ENCODE measurements around the gene ALAS1. TPM values are rescaled to one million over a fixed set of nuclear protein-coding genes. Genes with fewer than 3 reads are reported as not detected.

Gene ALAS1
- total and polyA plus RNA-seq, 2 of the 13 experiments (the other 11 are each of a cell fraction or from before 2014, with no cell fraction given): 36.0 to 43.2 TPM

DNA sequence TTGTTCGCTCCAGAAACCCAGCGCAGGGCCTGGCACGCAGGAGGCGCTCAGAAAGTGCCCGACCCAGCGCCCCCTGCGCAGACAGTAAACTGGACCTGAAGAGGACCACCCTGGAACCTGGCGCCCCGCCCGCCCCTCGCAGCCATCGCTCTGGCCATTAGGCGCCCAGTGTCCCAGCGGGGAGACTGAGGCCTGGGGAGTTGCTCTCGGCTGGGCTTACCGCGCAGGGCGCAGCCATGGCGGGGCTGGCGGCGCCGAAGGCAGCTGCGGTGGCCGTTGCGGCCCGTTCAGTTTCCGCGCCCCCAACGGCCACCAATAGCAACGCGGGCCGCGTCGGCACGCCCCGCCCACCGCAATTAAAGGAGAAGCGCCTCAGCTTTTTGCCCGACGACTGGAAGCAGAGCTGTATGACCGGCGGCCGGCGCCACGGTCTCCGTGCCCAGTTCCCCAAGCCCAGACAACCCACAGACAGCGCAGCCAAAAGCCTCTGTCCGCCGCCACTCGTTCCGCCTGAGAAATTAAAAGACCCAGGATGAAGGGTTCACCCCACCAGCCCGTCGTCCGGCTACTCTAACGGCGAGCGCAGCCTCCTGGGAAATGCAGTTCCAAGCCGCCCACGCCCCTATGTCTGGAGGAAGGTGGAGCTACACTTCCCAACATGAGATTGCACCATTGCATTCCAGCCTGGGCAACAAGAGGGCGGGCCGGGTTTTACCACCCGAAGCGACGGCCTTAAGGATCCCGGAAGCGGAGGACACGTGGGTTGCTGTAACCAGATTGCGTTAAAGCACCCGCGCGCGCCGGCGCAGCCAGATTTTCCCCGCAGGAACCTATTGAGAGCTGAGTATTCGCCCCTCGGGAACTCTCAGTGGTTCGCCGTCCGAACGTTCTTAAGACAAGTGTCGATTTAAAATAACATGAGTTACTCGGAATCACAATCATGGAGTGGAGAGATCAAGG, 43.5 kb upstream of the ALAS1 start, which contains the start of gene POC1A (continued):
- TF ChIP-seq, protein P1, sequence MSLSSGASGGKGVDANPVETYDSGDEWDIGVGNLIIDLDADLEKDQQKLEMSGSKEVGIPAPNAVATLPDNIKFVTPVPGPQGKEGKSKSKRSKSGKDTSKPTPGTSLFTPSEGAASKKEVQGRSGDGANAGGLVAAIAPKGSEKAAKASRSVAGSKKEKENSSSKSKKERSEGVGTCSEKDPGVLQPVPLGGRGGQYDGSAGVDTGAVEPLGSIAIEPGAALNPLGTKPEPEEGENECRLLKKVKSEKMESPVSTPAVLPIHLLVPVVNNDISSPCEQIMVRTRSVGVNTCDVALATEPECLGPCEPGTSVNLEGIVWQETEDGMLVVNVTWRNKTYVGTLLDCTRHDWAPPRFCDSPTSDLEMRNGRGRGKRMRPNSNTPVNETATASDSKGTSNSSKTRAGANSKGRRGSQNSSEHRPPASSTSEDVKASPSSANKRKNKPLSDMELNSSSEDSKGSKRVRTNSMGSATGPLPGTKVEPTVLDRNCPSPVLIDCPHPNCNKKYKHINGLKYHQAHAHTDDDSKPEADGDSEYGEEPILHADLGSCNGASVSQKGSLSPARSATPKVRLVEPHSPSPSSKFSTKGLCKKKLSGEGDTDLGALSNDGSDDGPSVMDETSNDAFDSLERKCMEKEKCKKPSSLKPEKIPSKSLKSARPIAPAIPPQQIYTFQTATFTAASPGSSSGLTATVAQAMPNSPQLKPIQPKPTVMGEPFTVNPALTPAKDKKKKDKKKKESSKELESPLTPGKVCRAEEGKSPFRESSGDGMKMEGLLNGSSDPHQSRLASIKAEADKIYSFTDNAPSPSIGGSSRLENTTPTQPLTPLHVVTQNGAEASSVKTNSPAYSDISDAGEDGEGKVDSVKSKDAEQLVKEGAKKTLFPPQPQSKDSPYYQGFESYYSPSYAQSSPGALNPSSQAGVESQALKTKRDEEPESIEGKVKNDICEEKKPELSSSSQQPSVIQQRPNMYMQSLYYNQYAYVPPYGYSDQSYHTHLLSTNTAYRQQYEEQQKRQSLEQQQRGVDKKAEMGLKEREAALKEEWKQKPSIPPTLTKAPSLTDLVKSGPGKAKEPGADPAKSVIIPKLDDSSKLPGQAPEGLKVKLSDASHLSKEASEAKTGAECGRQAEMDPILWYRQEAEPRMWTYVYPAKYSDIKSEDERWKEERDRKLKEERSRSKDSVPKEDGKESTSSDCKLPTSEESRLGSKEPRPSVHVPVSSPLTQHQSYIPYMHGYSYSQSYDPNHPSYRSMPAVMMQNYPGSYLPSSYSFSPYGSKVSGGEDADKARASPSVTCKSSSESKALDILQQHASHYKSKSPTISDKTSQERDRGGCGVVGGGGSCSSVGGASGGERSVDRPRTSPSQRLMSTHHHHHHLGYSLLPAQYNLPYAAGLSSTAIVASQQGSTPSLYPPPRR (CRISPR knock-in tag; IDR thresholded peaks at IDR 0.05; ENCODE audit: borderline replicate concordance): peak; percentile 54; the same call in 1 of the 2 replicates
- TF ChIP-seq ZNF432 (CRISPR knock-in tag; IDR thresholded peaks at IDR 0.05; ENCODE audit: borderline replicate concordance) (no peak), ZFP1 (CRISPR knock-in tag; IDR thresholded peaks at IDR 0.05) (no peak; the same call in 1 of the 2 replicates), ZBTB21 (CRISPR knock-in tag; IDR thresholded peaks at IDR 0.05) (0 out of 2 replicates have a peak, but pooled peaks have one; percentile 16), ZMAT3 (CRISPR knock-in tag; conservative IDR thresholded peaks at IDR 0.05) (peak; percentile 48; the same call in 1 of the 2 replicates), NFKBIZ (CRISPR knock-in tag; IDR thresholded peaks at IDR 0.05) (no peak), BHLHE40 (IDR thresholded peaks at IDR 0.05; ENCODE audit: low read length) (peak; percentile 43; the same call in 1 of the 2 replicates), ZNF543 (CRISPR knock-in tag; IDR thresholded peaks at IDR 0.05) (no peak)
- TF ChIP-seq, protein P2, sequence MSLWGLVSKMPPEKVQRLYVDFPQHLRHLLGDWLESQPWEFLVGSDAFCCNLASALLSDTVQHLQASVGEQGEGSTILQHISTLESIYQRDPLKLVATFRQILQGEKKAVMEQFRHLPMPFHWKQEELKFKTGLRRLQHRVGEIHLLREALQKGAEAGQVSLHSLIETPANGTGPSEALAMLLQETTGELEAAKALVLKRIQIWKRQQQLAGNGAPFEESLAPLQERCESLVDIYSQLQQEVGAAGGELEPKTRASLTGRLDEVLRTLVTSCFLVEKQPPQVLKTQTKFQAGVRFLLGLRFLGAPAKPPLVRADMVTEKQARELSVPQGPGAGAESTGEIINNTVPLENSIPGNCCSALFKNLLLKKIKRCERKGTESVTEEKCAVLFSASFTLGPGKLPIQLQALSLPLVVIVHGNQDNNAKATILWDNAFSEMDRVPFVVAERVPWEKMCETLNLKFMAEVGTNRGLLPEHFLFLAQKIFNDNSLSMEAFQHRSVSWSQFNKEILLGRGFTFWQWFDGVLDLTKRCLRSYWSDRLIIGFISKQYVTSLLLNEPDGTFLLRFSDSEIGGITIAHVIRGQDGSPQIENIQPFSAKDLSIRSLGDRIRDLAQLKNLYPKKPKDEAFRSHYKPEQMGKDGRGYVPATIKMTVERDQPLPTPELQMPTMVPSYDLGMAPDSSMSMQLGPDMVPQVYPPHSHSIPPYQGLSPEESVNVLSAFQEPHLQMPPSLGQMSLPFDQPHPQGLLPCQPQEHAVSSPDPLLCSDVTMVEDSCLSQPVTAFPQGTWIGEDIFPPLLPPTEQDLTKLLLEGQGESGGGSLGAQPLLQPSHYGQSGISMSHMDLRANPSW (CRISPR knock-in tag; IDR thresholded peaks at IDR 0.05; ENCODE audit: borderline replicate concordance): peak; percentile 61; the same call in 1 of the 2 replicates
- TF ChIP-seq, protein P3, sequence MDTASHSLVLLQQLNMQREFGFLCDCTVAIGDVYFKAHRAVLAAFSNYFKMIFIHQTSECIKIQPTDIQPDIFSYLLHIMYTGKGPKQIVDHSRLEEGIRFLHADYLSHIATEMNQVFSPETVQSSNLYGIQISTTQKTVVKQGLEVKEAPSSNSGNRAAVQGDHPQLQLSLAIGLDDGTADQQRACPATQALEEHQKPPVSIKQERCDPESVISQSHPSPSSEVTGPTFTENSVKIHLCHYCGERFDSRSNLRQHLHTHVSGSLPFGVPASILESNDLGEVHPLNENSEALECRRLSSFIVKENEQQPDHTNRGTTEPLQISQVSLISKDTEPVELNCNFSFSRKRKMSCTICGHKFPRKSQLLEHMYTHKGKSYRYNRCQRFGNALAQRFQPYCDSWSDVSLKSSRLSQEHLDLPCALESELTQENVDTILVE (CRISPR knock-in tag; IDR thresholded peaks at IDR 0.05): peak; percentile 69; the same call in 1 of the 2 replicates
- TF ChIP-seq, protein P4, sequence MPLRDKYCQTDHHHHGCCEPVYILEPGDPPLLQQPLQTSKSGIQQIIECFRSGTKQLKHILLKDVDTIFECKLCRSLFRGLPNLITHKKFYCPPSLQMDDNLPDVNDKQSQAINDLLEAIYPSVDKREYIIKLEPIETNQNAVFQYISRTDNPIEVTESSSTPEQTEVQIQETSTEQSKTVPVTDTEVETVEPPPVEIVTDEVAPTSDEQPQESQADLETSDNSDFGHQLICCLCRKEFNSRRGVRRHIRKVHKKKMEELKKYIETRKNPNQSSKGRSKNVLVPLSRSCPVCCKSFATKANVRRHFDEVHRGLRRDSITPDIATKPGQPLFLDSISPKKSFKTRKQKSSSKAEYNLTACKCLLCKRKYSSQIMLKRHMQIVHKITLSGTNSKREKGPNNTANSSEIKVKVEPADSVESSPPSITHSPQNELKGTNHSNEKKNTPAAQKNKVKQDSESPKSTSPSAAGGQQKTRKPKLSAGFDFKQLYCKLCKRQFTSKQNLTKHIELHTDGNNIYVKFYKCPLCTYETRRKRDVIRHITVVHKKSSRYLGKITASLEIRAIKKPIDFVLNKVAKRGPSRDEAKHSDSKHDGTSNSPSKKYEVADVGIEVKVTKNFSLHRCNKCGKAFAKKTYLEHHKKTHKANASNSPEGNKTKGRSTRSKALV (CRISPR knock-in tag; IDR thresholded peaks at IDR 0.05): peak; percentile 3; the same call in 1 of the 2 replicates
- TF ChIP-seq, protein P5, sequence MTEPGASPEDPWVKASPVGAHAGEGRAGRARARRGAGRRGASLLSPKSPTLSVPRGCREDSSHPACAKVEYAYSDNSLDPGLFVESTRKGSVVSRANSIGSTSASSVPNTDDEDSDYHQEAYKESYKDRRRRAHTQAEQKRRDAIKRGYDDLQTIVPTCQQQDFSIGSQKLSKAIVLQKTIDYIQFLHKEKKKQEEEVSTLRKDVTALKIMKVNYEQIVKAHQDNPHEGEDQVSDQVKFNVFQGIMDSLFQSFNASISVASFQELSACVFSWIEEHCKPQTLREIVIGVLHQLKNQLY (CRISPR knock-in tag; IDR thresholded peaks at IDR 0.05): peak; percentile 50; the same call in 1 of the 2 replicates
- TF ChIP-seq, protein P6, sequence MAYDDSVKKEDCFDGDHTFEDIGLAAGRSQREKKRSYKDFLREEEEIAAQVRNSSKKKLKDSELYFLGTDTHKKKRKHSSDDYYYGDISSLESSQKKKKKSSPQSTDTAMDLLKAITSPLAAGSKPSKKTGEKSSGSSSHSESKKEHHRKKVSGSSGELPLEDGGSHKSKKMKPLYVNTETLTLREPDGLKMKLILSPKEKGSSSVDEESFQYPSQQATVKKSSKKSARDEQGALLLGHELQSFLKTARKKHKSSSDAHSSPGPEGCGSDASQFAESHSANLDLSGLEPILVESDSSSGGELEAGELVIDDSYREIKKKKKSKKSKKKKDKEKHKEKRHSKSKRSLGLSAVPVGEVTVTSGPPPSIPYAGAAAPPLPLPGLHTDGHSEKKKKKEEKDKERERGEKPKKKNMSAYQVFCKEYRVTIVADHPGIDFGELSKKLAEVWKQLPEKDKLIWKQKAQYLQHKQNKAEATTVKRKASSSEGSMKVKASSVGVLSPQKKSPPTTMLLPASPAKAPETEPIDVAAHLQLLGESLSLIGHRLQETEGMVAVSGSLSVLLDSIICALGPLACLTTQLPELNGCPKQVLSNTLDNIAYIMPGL (CRISPR knock-in tag; IDR thresholded peaks at IDR 0.05; ENCODE audit: borderline replicate concordance in 1 of 2, low read depth in 1 of 2): peak; percentile 61 to 68; a peak in 3 of 4 replicates

Data from HepG2 (cell line).